ENCODE measurements around the gene GGA3.

Gene GGA3

GRCh38 chr17:75252039-75252816 is 9.2 kb downstream of the GGA3 start:
- Histone ChIP-seq H3K4me2 (ENCODE audit: insufficient read depth, low read length) (no peak overlapping the region), H3K4me3 (ENCODE audit: low read depth in 1 of 2, low read length in 2 of 2) (no peak overlapping the region), H3K4me1 (ENCODE audit: insufficient read depth, low read length) (no peaks in the 10 kb centered on the region), H3K27me3 (ENCODE audit: insufficient read depth, low read length, poor library complexity) (no peaks in the 10 kb centered on the region), H2AFZ (ENCODE audit: low read depth, low read length) (no peak overlapping the region), H3K9ac (ENCODE audit: low read depth, low read length) (no peak overlapping the region), H3K9me3 (ENCODE audit: insufficient read depth, low read length, severe bottlenecking) (no peaks in the 10 kb centered on the region), H3K79me2 (ENCODE audit: insufficient read depth, low read length) (peaks cover 68% of the 10 kb centered on the region), H4K20me1 (ENCODE audit: insufficient read depth, low read length) (peaks cover 10% of the 10 kb centered on the region; the same call in 1 of the 2 replicates), H3K27ac (ENCODE audit: low read length) (no peak overlapping the region), H3K36me3 (ENCODE audit: insufficient read depth, low read length) (peaks cover 7% of the 10 kb centered on the region; the same call in 1 of the 2 replicates)
- ATAC-seq (ENCODE audit: insufficient read depth, low read depth) (no peak), DNase-seq (no peak)
- no peak for TF ChIP-seq CTCF (IDR thresholded peaks at IDR 0.05; ENCODE audit: borderline replicate concordance, extremely low read depth, low read length, poor library complexity, severe bottlenecking)
- TF ChIP-seq EZH2 (IDR thresholded peaks at IDR 0.05; ENCODE audit: borderline replicate concordance, low read depth, low read length, severe bottlenecking), result no peak

GRCh38 chr17:75250009-75250471 is 11.4 kb downstream of the GGA3 start:
- TF ChIP-seq CTCF (IDR thresholded peaks at IDR 0.05; ENCODE audit: borderline replicate concordance, extremely low read depth, low read length, poor library complexity, severe bottlenecking) (no peak), EZH2 (IDR thresholded peaks at IDR 0.05; ENCODE audit: borderline replicate concordance, low read depth, low read length, severe bottlenecking) (no peak)
- DNase-seq (no peak), ATAC-seq (ENCODE audit: insufficient read depth, low read depth) (no peak)
- no peak overlapping the region for H2AFZ ChIP-seq (ENCODE audit: low read depth, low read length)
- H3K4me3 ChIP-seq (ENCODE audit: low read depth in 1 of 2, low read length in 2 of 2), result no peak overlapping the region
- H3K79me2 ChIP-seq (ENCODE audit: insufficient read depth, low read length), result peaks cover 63% of the 10 kb centered on the region
- no peak overlapping the region for H3K9ac ChIP-seq (ENCODE audit: low read depth, low read length)
- no peak overlapping the region for H3K27ac ChIP-seq (ENCODE audit: low read length)
- H3K36me3 ChIP-seq (ENCODE audit: insufficient read depth, low read length), result peaks cover 24% of the 10 kb centered on the region
- H3K4me1 ChIP-seq (ENCODE audit: insufficient read depth, low read length), result no peaks in the 10 kb centered on the region
- no peak overlapping the region for H3K4me2 ChIP-seq (ENCODE audit: insufficient read depth, low read length)
- H3K27me3 ChIP-seq (ENCODE audit: insufficient read depth, low read length, poor library complexity), result no peaks in the 10 kb centered on the region
- peaks cover 18% of the 10 kb centered on the region for H4K20me1 ChIP-seq (ENCODE audit: insufficient read depth, low read length)
- H3K9me3 ChIP-seq (ENCODE audit: insufficient read depth, low read length, severe bottlenecking), result no peaks in the 10 kb centered on the region

- Histone ChIP-seq H2AFZ (ENCODE audit: low read depth, low read length) (no peak overlapping the region), H3K9me3 (ENCODE audit: insufficient read depth, low read length, severe bottlenecking) (no peaks in the 10 kb centered on the region), H3K27ac (ENCODE audit: low read length) (no peak overlapping the region), H3K4me1 (ENCODE audit: insufficient read depth, low read length) (no peaks in the 10 kb centered on the region), H3K4me2 (ENCODE audit: insufficient read depth, low read length) (no peak overlapping the region), H3K27me3 (ENCODE audit: insufficient read depth, low read length, poor library complexity) (no peaks in the 10 kb centered on the region), H3K36me3 (ENCODE audit: insufficient read depth, low read length) (peaks cover 29% of the 10 kb centered on the region), H4K20me1 (ENCODE audit: insufficient read depth, low read length) (peaks cover 18% of the 10 kb centered on the region), H3K79me2 (ENCODE audit: insufficient read depth, low read length) (peaks cover 61% of the 10 kb centered on the region), H3K4me3 (ENCODE audit: low read depth in 1 of 2, low read length in 2 of 2) (no peak overlapping the region), H3K9ac (ENCODE audit: low read depth, low read length) (no peak overlapping the region)
- TF ChIP-seq EZH2 (IDR thresholded peaks at IDR 0.05; ENCODE audit: borderline replicate concordance, low read depth, low read length, severe bottlenecking), result no peak
- no peak for TF ChIP-seq CTCF (IDR thresholded peaks at IDR 0.05; ENCODE audit: borderline replicate concordance, extremely low read depth, low read length, poor library complexity, severe bottlenecking)
- no peak for ATAC-seq (ENCODE audit: insufficient read depth, low read depth)
- DNase-seq, result no peak
These were observed 11.8 kb downstream of the GGA3 start for GRCh38 chr17:75249564-75249963.
